Measurements from ENCODE around the gene MACIR.

Gene MACIR

DNA sequence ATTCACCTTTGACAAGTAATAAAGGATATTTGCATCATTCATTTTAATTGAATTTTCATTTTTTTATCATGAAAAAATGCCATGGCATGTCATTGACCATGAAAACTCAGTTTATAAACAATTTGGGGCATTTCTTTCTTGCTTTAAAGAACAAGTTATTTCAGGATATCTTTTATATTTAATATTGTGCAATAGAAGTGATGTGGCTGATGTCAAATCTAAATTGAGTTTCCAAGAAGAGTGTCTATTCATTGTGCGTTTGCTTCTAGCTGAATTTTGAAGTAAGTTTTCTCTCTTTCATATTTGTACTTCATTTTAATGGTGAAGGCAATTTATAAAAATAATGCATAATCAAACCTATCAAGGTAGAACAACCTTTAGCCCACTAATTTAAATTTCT lies 30.5 kb downstream of the MACIR start:
- no peak for DNase-seq (ENCODE audit: low read depth in 1 of 2, low spot score in 1 of 2)

DNA sequence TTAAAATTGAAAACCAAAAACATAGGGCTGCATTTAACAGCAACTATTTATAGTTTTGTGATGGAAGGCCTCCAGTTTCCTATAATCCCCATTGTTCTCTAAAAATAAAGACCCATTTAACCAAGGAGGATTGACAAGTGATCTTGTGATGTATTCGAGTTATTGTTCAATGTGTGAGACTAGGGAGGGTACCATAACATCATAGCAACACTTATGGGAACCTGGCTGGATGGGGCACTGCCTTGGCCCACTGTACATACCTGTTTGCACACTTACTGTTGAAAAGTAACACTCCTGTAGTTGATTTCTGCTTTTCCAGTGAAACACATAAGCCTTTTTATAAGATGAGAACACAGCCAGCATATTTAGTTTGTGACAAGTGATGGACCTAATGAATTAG lies 32.3 kb downstream of the MACIR start:
- no peak for DNase-seq (ENCODE audit: low read depth in 1 of 2, low spot score in 1 of 2)

DNA sequence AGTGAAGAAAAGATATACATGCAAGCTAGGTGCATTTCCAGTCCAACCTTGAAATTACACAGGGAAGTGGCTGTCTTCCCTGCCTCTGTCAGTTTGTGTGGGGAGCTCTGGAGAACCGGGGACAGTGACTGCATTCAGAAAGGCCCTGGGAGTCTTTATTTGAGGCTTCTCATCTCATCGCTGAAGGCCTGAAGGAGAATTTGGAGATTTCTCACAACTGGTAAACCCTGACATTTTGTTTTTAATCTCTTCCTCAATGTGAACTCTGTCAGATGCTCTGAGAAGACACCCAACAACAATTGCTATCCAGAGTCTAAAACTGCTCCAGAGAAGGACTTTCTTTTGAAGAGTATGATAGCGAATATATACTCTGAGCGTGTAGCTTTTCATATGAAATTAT lies 33.0 kb downstream of the MACIR start:
- no peak for DNase-seq (ENCODE audit: low read depth in 1 of 2, low spot score in 1 of 2)

DNA sequence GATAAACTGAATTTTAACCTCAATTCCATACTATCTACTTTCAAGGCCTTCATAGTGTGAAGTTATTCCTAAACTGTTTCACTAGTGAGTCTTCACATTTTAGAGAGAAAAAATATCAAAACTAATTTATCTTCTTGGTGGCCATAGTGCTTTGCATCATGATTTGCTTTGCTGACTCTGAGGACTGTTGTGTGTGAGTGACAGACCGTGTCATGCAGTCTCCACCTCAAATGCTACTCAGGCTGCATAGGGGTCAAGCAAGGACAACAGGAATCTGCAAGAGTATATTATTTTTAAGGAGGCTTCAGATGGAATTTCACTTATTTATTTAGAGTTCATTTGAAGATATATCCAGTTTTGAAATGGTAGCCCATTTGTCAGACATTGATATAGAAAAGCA lies 34.5 kb downstream of the MACIR start:
- DNase-seq (ENCODE audit: low read depth in 1 of 2, low spot score in 1 of 2) = no peak

DNA sequence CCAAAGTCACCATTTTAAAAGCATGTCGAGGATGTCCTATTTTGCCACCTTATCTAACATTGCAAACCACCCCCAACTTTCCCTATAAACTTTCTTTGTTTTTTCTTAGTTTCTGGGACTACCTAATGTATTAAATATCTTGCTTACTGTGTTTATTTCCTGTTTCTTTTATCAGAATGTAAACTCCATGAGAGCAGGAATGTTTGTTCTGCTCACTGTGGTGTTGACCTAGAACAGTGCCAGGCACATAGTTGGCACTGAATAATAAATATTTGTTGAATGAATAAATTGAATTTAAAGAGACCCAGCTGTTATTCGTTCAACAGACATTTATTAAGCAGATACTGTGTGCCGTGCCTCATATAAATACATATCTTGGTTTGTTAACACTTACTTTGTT lies 35.2 kb downstream of the MACIR start:
- DNase-seq (ENCODE audit: low read depth in 1 of 2, low spot score in 1 of 2) = no peak

DNA sequence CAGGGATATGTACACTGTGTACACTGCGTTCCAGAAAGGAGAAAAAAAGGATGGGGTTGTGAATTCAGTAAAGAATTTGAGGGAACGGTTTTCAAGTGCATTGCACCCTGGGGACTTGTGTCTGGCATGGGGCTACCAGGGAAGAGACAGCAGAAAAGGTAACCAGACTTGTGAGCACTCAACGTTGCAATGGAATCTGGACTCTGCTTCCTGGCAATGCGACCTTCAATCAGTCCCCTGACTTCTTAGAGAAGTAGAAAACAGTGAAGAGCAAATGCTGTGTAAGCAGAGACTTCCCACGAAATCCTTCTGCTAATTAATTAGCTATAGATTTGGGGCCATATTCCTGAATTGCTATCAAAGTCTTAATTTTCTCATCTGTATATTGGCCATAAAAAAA lies 36.3 kb downstream of the MACIR start:
- no peak for DNase-seq (ENCODE audit: low read depth in 1 of 2, low spot score in 1 of 2)

DNA sequence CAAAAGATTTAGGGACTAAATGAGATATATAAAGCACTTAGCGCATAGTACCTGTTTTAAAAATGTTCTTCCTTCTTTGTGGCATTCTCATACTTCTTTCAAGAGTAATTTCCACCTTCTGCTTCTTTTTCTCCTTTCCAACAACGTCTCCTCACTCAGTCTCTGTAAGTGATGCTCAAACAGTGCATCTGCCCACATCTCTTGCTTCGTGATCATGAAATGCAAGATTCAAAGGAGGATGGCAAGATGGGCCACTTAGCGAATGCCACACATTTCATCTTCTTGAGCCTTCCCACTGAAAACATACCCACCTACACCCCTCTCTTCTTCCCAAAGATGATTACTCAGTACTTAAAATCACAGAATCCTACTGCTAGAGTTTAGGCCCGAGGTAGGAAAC lies 36.9 kb downstream of the MACIR start:
- DNase-seq (ENCODE audit: low read depth in 1 of 2, low spot score in 1 of 2) = no peak

DNA sequence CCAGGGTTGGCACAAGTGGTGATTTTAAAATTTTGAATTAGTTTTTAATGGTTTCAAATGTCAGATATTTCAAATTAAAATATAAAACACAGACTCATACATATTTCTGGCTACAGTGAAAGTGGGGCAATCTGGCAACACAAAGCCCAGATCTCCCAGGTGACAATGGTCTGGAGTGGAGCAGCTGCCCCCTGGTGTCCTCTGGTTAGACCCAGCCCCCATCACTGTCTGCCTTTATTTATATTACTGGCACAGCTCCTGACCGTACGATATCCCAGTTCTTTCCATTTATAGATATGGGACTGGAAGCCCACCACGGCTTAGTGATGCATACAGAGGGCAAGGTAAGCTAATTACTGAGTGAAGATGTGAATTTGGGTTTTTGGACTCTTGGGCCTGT lies 37.3 kb downstream of the MACIR start:
- DNase-seq (ENCODE audit: low read depth in 1 of 2, low spot score in 1 of 2) = no peak

DNA sequence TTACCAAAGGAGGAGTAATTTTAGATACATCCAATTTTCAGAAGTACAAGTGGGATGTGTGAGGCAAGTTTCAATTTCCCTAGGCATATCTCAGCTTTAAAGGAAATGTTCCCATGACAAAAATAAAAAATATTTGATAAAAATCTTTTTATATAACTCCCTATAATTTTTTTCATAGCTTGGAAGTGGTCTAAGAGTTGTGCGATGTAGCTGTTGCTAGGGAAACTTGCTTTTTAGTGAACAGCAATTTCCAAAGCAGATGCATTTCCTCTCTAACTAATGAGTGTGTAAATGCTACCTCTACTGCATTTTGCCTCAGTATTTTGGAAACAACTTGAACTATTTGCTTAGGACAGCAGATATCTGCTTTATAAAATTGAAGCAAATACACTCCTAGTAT lies 39.6 kb downstream of the MACIR start:
- no peak for DNase-seq (ENCODE audit: low read depth in 1 of 2, low spot score in 1 of 2)

DNA sequence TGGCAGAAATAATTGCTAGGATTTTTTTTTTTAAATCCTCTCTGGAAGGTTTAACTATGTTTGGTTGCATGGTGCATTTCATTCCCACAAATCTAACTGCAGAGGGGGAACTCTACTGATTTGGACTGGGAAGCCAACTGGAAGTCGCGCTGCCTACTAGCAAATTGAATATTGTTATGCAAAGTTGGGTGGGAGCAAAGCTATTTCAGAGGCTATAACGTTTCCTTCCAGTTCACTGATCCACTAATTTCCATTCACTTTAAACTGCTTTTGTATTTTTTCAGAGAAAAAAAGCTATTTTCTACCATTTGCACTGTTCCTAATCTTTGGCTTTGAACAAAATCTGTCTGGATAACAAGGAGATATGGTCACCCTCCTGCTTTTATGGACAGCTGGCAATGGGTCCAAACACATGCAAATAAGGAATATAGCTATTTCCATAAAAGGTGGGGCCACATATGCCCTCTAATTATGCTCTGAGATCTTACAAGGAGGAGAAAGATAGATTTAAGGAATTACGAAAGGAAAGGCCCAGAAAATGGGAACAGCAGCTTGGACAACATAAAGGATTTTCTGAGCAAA lies 40.1 kb downstream of the MACIR start:
- no peak for DNase-seq (ENCODE audit: low read depth in 1 of 2, low spot score in 1 of 2)

DNA sequence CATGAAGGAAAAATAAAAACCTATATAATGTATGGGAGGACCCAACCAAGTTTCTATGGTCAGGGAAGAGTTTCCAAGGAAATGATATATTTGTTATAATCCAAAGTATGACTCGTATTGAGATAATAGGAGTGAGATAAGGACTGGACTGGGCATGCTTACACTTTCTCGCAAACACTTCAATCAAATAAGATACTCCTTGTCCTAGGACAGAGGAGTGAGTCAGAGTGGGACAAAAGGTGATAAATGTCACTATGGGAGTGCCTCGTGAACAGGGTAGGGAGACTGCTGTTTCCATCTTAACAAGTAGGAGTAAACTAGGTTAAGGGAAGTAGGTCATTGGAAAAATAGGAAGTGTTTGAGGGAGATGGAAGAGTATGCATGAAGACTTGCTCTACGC lies 47.2 kb downstream of the MACIR start:
- no peak for DNase-seq (ENCODE audit: low read depth in 1 of 2, low spot score in 1 of 2)

DNA sequence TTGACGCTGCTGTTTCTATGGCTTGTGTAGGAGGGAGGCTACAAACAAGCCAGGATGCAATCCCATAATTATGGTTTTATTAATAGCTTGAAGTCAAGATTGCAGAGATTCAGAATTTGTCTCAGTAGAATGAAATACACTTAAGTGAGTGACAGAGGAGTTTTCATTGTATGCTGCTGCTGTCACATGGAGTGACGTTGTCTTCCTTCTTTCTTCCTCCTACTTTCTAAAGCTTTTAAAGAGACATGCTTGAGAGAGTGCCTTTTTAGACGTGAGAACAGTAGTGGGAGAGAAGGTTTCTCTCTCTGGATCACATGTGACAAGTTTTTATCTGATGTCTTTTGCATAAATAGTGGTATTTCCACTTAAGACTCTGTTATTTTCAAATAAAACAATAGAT lies 48.9 kb downstream of the MACIR start:
- DNase-seq (ENCODE audit: low read depth in 1 of 2, low spot score in 1 of 2) = no peak

DNA sequence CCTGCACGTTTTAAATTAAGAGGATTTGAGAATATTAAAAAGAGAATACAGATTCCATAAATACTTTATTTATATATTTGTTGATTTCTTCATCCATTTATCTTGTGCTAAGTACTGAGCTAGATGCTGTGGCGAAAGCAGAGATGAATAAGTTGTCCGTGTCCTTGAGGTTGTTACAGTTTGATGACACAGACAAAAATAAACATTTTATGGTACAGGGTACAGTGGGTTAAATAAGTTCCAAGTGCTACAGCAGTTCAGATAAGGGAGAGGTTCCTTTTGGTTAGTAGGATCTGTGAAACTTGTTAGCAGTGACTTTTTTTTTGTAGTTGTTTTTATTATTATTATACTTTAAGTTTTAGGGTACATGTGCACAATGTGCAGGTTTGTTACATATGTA lies 50.2 kb downstream of the MACIR start:
- DNase-seq (ENCODE audit: low read depth in 1 of 2, low spot score in 1 of 2) = no peak

DNA sequence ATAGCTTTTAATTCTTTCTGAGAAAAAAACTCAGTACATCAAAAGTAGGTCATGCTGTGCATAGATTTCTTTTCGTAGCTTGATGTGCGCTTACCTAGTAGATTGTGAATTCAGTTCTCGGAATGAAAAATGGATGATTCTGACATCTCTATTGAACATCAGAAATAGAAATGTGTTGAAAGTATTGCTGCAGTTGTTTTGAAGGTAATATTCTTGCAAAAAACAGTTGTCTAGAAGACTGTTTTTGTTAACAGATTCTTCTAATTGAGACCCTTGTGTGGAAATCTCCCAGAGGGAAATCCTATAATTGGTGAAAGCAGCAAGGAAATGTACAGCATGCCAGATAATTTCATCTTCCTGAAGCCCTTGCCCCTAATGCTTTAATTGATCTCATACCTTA lies 54.5 kb downstream of the MACIR start:
- no peak for DNase-seq (ENCODE audit: low read depth in 1 of 2, low spot score in 1 of 2)

DNA sequence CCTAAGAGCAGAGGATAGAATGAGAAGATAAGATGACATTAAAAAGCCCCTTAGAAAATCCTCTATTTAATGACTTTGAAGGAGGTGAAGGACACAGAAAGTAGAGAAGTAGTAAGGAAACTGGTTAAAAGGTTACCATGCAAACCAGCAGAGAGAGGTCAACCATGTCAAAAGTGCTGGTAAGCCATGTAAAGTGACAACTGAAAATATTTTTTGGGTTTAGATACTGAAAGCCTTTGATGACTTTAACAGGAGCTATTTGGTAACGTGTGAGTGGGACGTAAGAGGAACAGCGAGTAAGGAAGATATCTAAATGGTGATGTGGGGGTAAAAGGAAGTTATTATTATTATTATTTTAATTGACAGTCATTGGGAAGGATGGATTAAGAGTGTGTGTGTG lies 56.9 kb downstream of the MACIR start:
- DNase-seq (ENCODE audit: low read depth in 1 of 2, low spot score in 1 of 2) = no peak

DNA sequence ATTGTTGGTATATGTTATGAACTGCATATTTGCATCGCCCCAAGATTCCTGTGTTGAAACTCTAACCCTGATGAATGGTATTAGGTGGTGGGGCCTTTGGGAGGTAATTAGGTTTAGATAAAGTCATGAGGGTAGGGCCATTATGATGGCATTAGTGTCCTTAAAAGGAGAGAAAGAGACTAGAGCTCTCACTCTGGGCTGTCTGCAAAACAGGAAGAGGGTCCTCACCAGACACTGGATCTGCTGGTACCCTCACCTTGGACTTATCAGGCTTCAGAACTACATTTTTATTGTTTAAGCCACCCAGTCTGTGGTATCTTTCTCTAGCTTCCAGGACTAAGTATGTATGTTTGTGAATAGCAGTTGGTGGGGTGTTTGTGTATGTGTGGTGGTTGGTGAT lies 68.9 kb downstream of the MACIR start:
- DNase-seq (ENCODE audit: low read depth in 1 of 2, low spot score in 1 of 2) = no peak

DNA sequence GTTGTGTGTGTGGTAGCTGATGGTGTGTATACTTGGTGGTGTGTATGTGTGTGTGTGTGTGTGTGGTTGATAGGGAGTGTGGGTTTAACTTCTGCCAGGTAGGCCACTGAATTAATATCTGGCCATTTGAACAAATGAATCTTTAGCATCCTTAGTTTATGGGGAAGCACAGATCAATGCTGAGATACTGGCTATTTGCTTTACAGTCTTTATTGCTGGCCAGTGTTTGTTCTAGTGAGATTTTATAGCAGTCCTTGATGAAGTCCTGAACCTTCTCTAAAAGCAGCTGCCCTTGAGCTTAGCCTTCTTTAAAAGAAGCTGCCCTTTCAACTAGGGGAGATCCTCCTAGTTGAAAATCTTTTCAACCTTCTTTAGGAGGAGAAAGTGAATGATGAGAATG lies 69.3 kb downstream of the MACIR start:
- DNase-seq (ENCODE audit: low read depth in 1 of 2, low spot score in 1 of 2) = no peak

Measured in stimulated activated CD4-positive, alpha-beta T cell treated with anti-CD3 and anti-CD28 coated beads, Interleukin-15, amount 100 ng/mL, for 1 hour (primary cell).